WTC11 (cell line): ENCODE measurements around the gene STOX2. TPM values are rescaled to one million over a fixed set of nuclear protein-coding genes. Genes with fewer than 3 reads are reported as not detected.
A peak's percentile ranks its signal among the peaks of the same experiment; 100 is the strongest.

Experiments
- ATAC-seq: fragments of 200-7000 bp; cut with Tn5 transposase; 2 replicates; pipeline ENCODE4 v1.10.0; 2021; ENCODE audit warnings: mild to moderate bottlenecking, moderate library complexity
- CTCF ChIA-PET: fragments of 300-600 bp; sonication (Branson Sonifier 250); formaldehyde crosslinking; loops from one replicate; lab custom pipeline; 2021; ENCODE audit warnings: antibody characterized with exemption; lab: Charles Lee
- POLR2A ChIA-PET: fragments of 350-600 bp; sonication (Branson Sonifier 250); formaldehyde crosslinking; loops from one replicate; lab custom pipeline; 2021; ENCODE audit warnings: antibody characterized with exemption; lab: Charles Lee
- DNase-seq: peaks from one replicate; pipeline ENCODE4 v3.0.0; 2021; ENCODE audit warnings: low spot score
- H3K27ac Mint-ChIP-seq: 2 replicates; pipeline ENCODE4 v1.8.0; 2021; ENCODE audit warnings: mixed read lengths
- H3K27me3 Mint-ChIP-seq: 2 replicates; pipeline ENCODE4 v1.8.0; 2021; ENCODE audit warnings: low read depth, mild to moderate bottlenecking, moderate library complexity, mixed read lengths
- H3K36me3 Mint-ChIP-seq: 2 replicates; pipeline ENCODE4 v1.8.0; 2021; ENCODE audit warnings: mixed read lengths
- H3K4me1 Mint-ChIP-seq: 2 replicates; pipeline ENCODE4 v1.8.0; 2022; ENCODE audit warnings: mixed read lengths
- H3K4me3 Mint-ChIP-seq: 2 replicates; pipeline ENCODE4 v1.8.0; 2021; ENCODE audit warnings: mild to moderate bottlenecking, moderate library complexity, mixed read lengths
- H3K9me3 Mint-ChIP-seq: 2 replicates; pipeline ENCODE4 v1.8.0; 2021; ENCODE audit warnings: mixed read lengths
- ARID4B ChIP-seq: sonication (generic); formaldehyde crosslinking; IDR thresholded peaks from 2 replicates; pipeline ENCODE4 v1.8.0; 2023; ENCODE audit warnings: missing genetic modification reagents, mild to moderate bottlenecking, borderline replicate concordance
- ELF4 ChIP-seq: sonication (generic); formaldehyde crosslinking; IDR thresholded peaks from 2 replicates; pipeline ENCODE4 v1.8.1; 2022; ENCODE audit warnings: low read depth, mild to moderate bottlenecking, moderate library complexity, missing genetic modification reagents
- ESRRA ChIP-seq: sonication (generic); formaldehyde crosslinking; IDR thresholded peaks from 2 replicates; pipeline ENCODE4 v1.8.1; 2022; ENCODE audit warnings: mild to moderate bottlenecking, missing genetic modification reagents, borderline replicate concordance
- GABPB1 ChIP-seq: sonication (generic); formaldehyde crosslinking; IDR thresholded peaks from 2 replicates; pipeline ENCODE4 v1.8.1; 2023; ENCODE audit warnings: mild to moderate bottlenecking, missing genetic modification reagents
- NFYB ChIP-seq: sonication (generic); formaldehyde crosslinking; conservative IDR thresholded peaks from 2 replicates; pipeline ENCODE4 v1.8.0; 2022; ENCODE audit warnings: low read depth, missing genetic modification reagents
- NR2C2 ChIP-seq: sonication (generic); formaldehyde crosslinking; IDR thresholded peaks from 2 replicates; pipeline ENCODE4 v1.8.0; 2022; ENCODE audit warnings: mild to moderate bottlenecking, missing genetic modification reagents
- NR3C1 ChIP-seq: sonication (generic); formaldehyde crosslinking; conservative IDR thresholded peaks from 2 replicates; pipeline ENCODE4 v1.8.1; 2023; ENCODE audit warnings: low read depth, mild to moderate bottlenecking, missing genetic modification reagents
- SMAD3 ChIP-seq: sonication (generic); formaldehyde crosslinking; IDR thresholded peaks from 2 replicates; pipeline ENCODE4 v1.8.0; 2022; ENCODE audit warnings: missing genetic modification reagents, mild to moderate bottlenecking, borderline replicate concordance
- SOX15 ChIP-seq: fragments of 250-450 bp; sonication (Bioruptor Pico); IDR thresholded peaks from 2 replicates; pipeline ENCODE4 v1.9.0; 2021; ENCODE audit warnings: mild to moderate bottlenecking
- SP1 ChIP-seq: sonication (generic); formaldehyde crosslinking; conservative IDR thresholded peaks from 2 replicates; pipeline ENCODE4 v1.8.1; 2022; ENCODE audit warnings: missing genetic modification reagents
- TCF7 ChIP-seq: sonication (generic); formaldehyde crosslinking; IDR thresholded peaks from 2 replicates; pipeline ENCODE4 v1.8.0; 2022; ENCODE audit warnings: mild to moderate bottlenecking, low read depth, missing genetic modification reagents, moderate library complexity
- TEAD4 ChIP-seq: sonication (generic); formaldehyde crosslinking; IDR thresholded peaks from 2 replicates; pipeline ENCODE4 v1.8.0; 2022; ENCODE audit warnings: mild to moderate bottlenecking, missing genetic modification reagents
- USF1 ChIP-seq: sonication (generic); formaldehyde crosslinking; IDR thresholded peaks from 2 replicates; pipeline ENCODE4 v1.8.0; 2022; ENCODE audit warnings: mild to moderate bottlenecking, missing genetic modification reagents
- ZNF219 ChIP-seq: sonication (generic); formaldehyde crosslinking; IDR thresholded peaks from 2 replicates; pipeline ENCODE4 v1.8.0; 2023; ENCODE audit warnings: missing genetic modification reagents, mild to moderate bottlenecking, borderline replicate concordance
- total RNA-seq: library from RNA; stranded (reverse); gene quantifications from 3 replicates; pipeline ENCODE4 v1.2.3, GENCODE V29; 2021
- TF ChIP-seq, protein P1 (sequence below): sonication (generic); formaldehyde crosslinking; IDR thresholded peaks from 2 replicates; pipeline ENCODE4 v1.8.0; 2022; ENCODE audit warnings: mild to moderate bottlenecking, missing genetic modification reagents
- TF ChIP-seq, protein P2 (sequence below): sonication (generic); formaldehyde crosslinking; IDR thresholded peaks from 2 replicates; pipeline ENCODE4 v1.8.1; 2022; ENCODE audit warnings: low read depth, mild to moderate bottlenecking, moderate library complexity, missing genetic modification reagents, borderline replicate concordance
- TF ChIP-seq, protein P3 (sequence below): sonication (generic); formaldehyde crosslinking; conservative IDR thresholded peaks from 2 replicates; pipeline ENCODE4 v1.8.1; 2023; ENCODE audit warnings: mild to moderate bottlenecking, low read depth, missing genetic modification reagents, moderate library complexity

STOX2 gene
- total RNA-seq, 1 experiment from 2014 or later: 31.6 TPM

GRCh38 chr4:184014301-184014700 is 109.2 kb downstream of the STOX2 start:
- Mint-ChIP-seq H3K4me3 (no peak overlapping the region), H3K27ac (no peak overlapping the region), H3K9me3 (0 out of 2 replicates have a peak, but pooled peaks cover 3% of the 10 kb centered on the region), H3K27me3 (no peaks in the 10 kb centered on the region), H3K36me3 (peaks cover 40% of the 10 kb centered on the region), H3K4me1 (peaks cover 10% of the 10 kb centered on the region)
- ChIA-PET CTCF (no interaction called here), POLR2A (no interaction called here)
- DNase-seq: no peak
- TF ChIP-seq, protein P1, sequence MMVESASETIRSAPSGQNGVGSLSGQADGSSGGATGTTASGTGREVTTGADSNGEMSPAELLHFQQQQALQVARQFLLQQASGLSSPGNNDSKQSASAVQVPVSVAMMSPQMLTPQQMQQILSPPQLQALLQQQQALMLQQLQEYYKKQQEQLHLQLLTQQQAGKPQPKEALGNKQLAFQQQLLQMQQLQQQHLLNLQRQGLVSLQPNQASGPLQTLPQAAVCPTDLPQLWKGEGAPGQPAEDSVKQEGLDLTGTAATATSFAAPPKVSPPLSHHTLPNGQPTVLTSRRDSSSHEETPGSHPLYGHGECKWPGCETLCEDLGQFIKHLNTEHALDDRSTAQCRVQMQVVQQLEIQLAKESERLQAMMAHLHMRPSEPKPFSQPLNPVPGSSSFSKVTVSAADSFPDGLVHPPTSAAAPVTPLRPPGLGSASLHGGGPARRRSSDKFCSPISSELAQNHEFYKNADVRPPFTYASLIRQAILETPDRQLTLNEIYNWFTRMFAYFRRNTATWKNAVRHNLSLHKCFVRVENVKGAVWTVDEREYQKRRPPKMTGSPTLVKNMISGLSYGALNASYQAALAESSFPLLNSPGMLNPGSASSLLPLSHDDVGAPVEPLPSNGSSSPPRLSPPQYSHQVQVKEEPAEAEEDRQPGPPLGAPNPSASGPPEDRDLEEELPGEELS (CRISPR knock-in tag): no peak
- TF ChIP-seq ELF4 (CRISPR knock-in tag) (no peak), SP1 (CRISPR knock-in tag) (no peak), TEAD4 (CRISPR knock-in tag) (no peak), NFYB (CRISPR knock-in tag) (no peak)
- no peak for ATAC-seq

GRCh38 chr4:184016759-184017668 is 111.9 kb downstream of the STOX2 start:
- Mint-ChIP-seq H3K36me3 (peaks cover 13% of the 10 kb centered on the region), H3K4me1 (peaks cover 22% of the 10 kb centered on the region), H3K27ac (peak overlapping the region; percentile 15; the same call in 1 of the 2 replicates), H3K9me3 (no peaks in the 10 kb centered on the region), H3K27me3 (no peaks in the 10 kb centered on the region), H3K4me3 (no peak overlapping the region)
- DNase-seq (no peak), ATAC-seq (no peak)
- POLR2A ChIA-PET: no interaction called here
- no peak for TF ChIP-seq GABPB1
- no peak for TF ChIP-seq TCF7 (CRISPR knock-in tag)
- no peak for TF ChIP-seq NR2C2 (CRISPR knock-in tag)
- TF ChIP-seq SOX15 (CRISPR knock-in tag): no peak
- no peak for TF ChIP-seq ESRRA (CRISPR knock-in tag)
- TF ChIP-seq, protein P2, sequence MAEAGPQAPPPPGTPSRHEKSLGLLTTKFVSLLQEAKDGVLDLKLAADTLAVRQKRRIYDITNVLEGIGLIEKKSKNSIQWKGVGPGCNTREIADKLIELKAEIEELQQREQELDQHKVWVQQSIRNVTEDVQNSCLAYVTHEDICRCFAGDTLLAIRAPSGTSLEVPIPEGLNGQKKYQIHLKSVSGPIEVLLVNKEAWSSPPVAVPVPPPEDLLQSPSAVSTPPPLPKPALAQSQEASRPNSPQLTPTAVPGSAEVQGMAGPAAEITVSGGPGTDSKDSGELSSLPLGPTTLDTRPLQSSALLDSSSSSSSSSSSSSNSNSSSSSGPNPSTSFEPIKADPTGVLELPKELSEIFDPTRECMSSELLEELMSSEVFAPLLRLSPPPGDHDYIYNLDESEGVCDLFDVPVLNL (CRISPR knock-in tag): no peak
- TF ChIP-seq ZNF219: no peak
- CTCF ChIA-PET: no interaction called here

- peaks cover 15% of the 10 kb centered on the region for H3K4me1 Mint-ChIP-seq
- H3K36me3 Mint-ChIP-seq: peaks cover 9% of the 10 kb centered on the region
- CTCF ChIA-PET: no interaction called here
- no peaks in the 10 kb centered on the region for H3K9me3 Mint-ChIP-seq
- no peak for DNase-seq
- no peak for ATAC-seq
- no peaks in the 10 kb centered on the region for H3K27me3 Mint-ChIP-seq
- POLR2A ChIA-PET: no interaction called here
- no peak overlapping the region for H3K4me3 Mint-ChIP-seq
- H3K27ac Mint-ChIP-seq: no peak overlapping the region
- TF ChIP-seq NR3C1 (CRISPR knock-in tag) (no peak), SMAD3 (no peak), NR2C2 (CRISPR knock-in tag) (no peak), ESRRA (CRISPR knock-in tag) (no peak), ARID4B (no peak), USF1 (no peak)
- TF ChIP-seq, protein P2 (CRISPR knock-in tag): no peak
- TF ChIP-seq, protein P3, sequence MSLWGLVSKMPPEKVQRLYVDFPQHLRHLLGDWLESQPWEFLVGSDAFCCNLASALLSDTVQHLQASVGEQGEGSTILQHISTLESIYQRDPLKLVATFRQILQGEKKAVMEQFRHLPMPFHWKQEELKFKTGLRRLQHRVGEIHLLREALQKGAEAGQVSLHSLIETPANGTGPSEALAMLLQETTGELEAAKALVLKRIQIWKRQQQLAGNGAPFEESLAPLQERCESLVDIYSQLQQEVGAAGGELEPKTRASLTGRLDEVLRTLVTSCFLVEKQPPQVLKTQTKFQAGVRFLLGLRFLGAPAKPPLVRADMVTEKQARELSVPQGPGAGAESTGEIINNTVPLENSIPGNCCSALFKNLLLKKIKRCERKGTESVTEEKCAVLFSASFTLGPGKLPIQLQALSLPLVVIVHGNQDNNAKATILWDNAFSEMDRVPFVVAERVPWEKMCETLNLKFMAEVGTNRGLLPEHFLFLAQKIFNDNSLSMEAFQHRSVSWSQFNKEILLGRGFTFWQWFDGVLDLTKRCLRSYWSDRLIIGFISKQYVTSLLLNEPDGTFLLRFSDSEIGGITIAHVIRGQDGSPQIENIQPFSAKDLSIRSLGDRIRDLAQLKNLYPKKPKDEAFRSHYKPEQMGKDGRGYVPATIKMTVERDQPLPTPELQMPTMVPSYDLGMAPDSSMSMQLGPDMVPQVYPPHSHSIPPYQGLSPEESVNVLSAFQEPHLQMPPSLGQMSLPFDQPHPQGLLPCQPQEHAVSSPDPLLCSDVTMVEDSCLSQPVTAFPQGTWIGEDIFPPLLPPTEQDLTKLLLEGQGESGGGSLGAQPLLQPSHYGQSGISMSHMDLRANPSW (CRISPR knock-in tag): no peak
Observed at GRCh38 chr4:184019076-184019475, 114.0 kb downstream of the STOX2 start.
